GM20000 (cell line): ENCODE results near the gene CDH24.

Experiments
- DNase-seq: peaks from one replicate; pipeline ENCODE4 v3.0.0; 2012; ENCODE audit warnings: low spot score
- CTCF ChIP-seq: IDR thresholded peaks from 2 replicates; pipeline ENCODE4 v1.5.1; 2012; ENCODE audit warnings: mild to moderate bottlenecking, control low read depth; ENCODE audit errors: extremely low read depth, missing control alignments

Gene CDH24

DNA sequence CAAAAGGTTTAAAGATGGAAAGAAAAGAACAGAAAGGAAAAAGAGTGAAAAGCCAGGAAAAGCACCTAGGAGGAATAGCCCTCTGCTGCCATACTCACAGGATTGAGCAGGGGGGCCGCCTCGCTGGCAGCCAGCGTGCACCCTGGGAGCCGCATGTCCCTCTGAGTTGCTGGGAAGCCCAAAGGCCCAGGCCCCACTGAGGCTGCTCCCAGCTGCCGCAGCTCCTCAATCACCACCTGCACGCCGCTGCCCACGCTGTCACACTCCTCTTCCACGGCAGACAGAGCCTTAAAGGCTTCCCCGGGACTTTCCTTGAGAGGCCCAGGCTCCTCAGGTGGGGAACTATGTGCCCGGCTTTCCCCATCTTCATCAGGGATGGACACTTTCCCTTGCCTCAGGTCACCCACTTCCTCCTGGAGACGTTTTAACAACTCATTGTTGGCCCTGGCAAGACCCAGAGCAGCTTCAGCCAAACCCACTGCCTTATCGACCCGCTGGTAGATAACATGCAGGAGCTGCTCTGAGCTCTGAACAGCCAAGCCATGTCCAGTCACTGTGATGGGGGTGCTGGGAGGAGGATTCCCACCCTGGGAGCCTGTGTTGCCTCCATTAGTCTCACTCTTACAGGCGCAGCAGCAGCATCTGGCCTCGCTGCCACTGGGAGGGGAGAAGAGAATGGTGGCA lies 58.8 kb downstream of the CDH24 start:
- no peak for TF ChIP-seq CTCF
- no peak for DNase-seq

DNA sequence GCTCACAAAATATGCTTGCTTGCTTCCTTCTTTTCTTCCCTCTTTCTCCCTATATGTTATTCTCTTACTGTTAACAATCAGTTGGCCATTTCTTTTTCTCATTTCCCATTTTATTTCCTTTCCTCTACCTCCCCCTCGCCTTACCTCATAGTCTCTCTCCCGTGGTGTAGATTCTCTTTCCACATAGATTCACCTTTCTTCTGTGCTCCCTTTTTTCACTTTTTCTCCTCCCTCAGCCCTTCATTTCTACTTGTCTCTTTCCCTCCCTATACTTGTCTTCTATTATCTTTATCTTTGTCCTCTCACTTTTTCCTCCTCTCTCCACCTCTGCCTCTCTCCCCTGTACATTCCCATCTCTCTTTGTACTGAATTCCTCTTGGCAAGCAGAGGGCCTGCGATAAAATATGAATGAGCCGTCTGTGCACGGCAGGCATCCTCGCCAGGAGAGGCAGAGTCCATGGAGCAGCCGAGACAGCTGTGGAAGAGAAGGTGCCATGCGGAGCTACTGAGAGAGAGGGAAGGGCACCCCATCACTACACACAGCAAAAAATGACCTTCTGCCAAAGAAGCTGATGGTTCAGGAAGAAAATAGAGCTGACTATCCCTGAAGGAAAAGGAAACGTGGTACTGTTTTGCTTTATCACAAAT lies 59.5 kb downstream of the CDH24 start:
- no peak for TF ChIP-seq CTCF
- no peak for DNase-seq
